SU-DHL-6 (cell line): ENCODE results near the gene RRAD.

ENCODE experiments used
- H2AFZ ChIP-seq: fragments of 200-600 bp; sonication (generic); 2 replicates; pipeline ENCODE4 v1.6.1; 2014; ENCODE audit warnings: low read depth, mild to moderate bottlenecking, moderate library complexity, mixed read lengths, antibody characterized with exemption, low read length; ENCODE audit not compliant: severe bottlenecking
- H3F3A ChIP-seq: fragments of 200-600 bp; shearing (Covaris generic); 2 replicates; pipeline ENCODE4 v1.6.0; 2016; ENCODE audit warnings: antibody characterized with exemption, mild to moderate bottlenecking; ENCODE audit not compliant: insufficient read depth
- H3K27ac ChIP-seq: fragments of 200-600 bp; sonication (generic); 2 replicates; pipeline ENCODE4 v1.5.1; 2016; ENCODE audit warnings: low read depth, mild to moderate bottlenecking, low read length, moderate library complexity, mixed read lengths
- H3K27me3 ChIP-seq: fragments of 200-600 bp; sonication (generic), shearing (Covaris generic); 2 replicates; pipeline ENCODE4 v1.6.0; 2014; ENCODE audit warnings: mild to moderate bottlenecking, low read length
- H3K36me3 ChIP-seq: fragments of 200-600 bp; sonication (generic); 2 replicates; pipeline ENCODE4 v1.6.1; 2014; ENCODE audit warnings: mild to moderate bottlenecking, low read length, mixed read lengths
- H3K4me2 ChIP-seq: fragments of 300-600, 200-600 bp; shearing (Covaris generic), sonication (generic); 2 replicates; pipeline ENCODE4 v1.6.0; 2014; ENCODE audit warnings: low read length, low read depth, mild to moderate bottlenecking; ENCODE audit not compliant: poor library complexity, severe bottlenecking
- H3K4me3 ChIP-seq: fragments of 200-600 bp; sonication (generic); 2 replicates; pipeline ENCODE4 v1.5.1; 2014; ENCODE audit warnings: antibody characterized with exemption, low read length, mild to moderate bottlenecking, mixed read lengths; ENCODE audit not compliant: insufficient read depth, poor library complexity, severe bottlenecking
- H3K79me2 ChIP-seq: fragments of 200-600 bp; sonication (generic); 2 replicates; pipeline ENCODE4 v1.6.1; 2014; ENCODE audit warnings: mild to moderate bottlenecking, low read length, moderate library complexity; ENCODE audit not compliant: insufficient read depth
- H3K9ac ChIP-seq: fragments of 200-600 bp; sonication (generic); 2 replicates; pipeline ENCODE4 v1.7.0; 2014; ENCODE audit warnings: mild to moderate bottlenecking, low read length
- H3K9me2 ChIP-seq: fragments of 200-600 bp; sonication (generic); replicated peaks from 2 replicates; pipeline ENCODE4 v1.6.1; 2014; ENCODE audit warnings: low read length; ENCODE audit not compliant: insufficient read depth
- H3K9me3 ChIP-seq: fragments of 200-600 bp; sonication (generic); 2 replicates; pipeline ENCODE4 v1.6.1; 2014; ENCODE audit warnings: low read length, mixed read lengths; ENCODE audit not compliant: insufficient read depth
- H4K20me1 ChIP-seq: fragments of 200-600 bp; sonication (generic); 2 replicates; pipeline ENCODE4 v1.6.1; 2014; ENCODE audit warnings: low read depth, mild to moderate bottlenecking, antibody characterized with exemption, low read length, moderate library complexity, mixed read lengths
- CTCF ChIP-seq: fragments of 200-600 bp; sonication (generic); IDR thresholded peaks from one replicate; pipeline ENCODE4 v1.5.1; 2017; ENCODE audit warnings: antibody characterized with exemption, mild to moderate bottlenecking, low read length, moderate library complexity; ENCODE audit not compliant: insufficient read depth, poor library complexity, severe bottlenecking
- EZH2phosphoT487 ChIP-seq: fragments of 200-600 bp; sonication (generic), shearing (Covaris generic); conservative IDR thresholded peaks from 2 replicates; pipeline ENCODE4 v1.6.1; 2018; ENCODE audit warnings: mild to moderate bottlenecking, antibody characterized with exemption, low read length, moderate library complexity, mixed read lengths

RRAD gene

DNA sequence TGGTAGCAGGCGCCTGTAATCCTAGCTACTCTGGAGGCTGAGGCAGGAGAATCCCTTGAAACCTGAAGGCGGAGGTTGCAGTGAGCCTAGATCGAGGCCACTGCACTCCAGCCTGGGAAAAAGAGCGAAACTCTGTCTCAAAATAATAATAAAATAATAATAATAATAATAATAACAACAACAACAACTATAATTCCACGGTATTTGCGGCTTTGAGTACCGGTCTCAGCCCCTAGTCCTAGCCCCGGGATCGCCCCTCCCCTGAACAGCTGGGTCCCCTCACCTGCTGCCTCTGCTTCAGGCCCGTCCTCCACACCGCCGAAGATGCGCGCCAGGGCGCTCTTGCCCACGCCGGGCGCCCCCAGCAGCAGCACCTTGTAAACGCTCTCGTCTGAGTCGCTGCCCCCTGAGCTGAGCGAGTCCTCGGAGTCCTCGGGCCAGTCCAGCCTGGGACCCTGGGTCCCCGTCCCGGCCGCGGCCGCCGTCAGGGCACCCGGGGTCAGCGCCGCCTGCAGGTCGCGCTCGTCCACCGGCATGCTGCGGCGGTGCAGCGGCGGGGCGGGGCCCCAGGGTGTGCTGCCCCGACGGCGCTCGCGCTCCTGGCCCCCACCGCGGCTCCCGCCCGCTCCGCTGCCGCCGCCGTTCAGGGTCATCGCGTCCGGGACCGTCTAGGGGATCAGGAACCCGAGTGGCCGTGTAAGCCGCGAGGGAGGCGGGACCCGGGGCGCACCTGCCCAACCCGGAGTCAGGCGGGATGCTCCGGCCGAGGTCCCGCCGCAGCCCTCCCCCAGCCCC is 611 bp downstream of the RRAD start:
- Histone ChIP-seq H4K20me1 (no peaks in the 10 kb centered on the region), H3K36me3 (no peaks in the 10 kb centered on the region), H3K9me2 (no peaks in the 10 kb centered on the region), H3K79me2 (no peaks in the 10 kb centered on the region), H3K27me3 (no peaks in the 10 kb centered on the region), H3K9ac (peak overlapping the region; percentile 27), H3F3A (no peaks in the 10 kb centered on the region), H3K27ac (no peak overlapping the region), H3K4me2 (peak overlapping the region; percentile 56), H3K4me3 (peak overlapping the region; percentile 34), H2AFZ (no peak overlapping the region), H3K9me3 (no peaks in the 10 kb centered on the region)
- TF ChIP-seq EZH2phosphoT487 (peak; percentile 76; the same call in 1 of the 2 replicates), CTCF (no peak)

GRCh38 chr16:66923866-66924265 is 1.5 kb downstream of the RRAD start:
- H3K9me3 ChIP-seq = no peaks in the 10 kb centered on the region
- no peaks in the 10 kb centered on the region for H3K27me3 ChIP-seq
- no peak overlapping the region for H3K4me2 ChIP-seq
- H3F3A ChIP-seq = no peaks in the 10 kb centered on the region
- no peaks in the 10 kb centered on the region for H3K79me2 ChIP-seq
- H3K9me2 ChIP-seq = no peaks in the 10 kb centered on the region
- TF ChIP-seq CTCF (no peak), EZH2phosphoT487 (no peak)
- H3K4me3 ChIP-seq = no peak overlapping the region
- H3K9ac ChIP-seq = no peak overlapping the region
- H3K27ac ChIP-seq = no peak overlapping the region
- H3K36me3 ChIP-seq = no peaks in the 10 kb centered on the region
- no peaks in the 10 kb centered on the region for H4K20me1 ChIP-seq
- H2AFZ ChIP-seq = no peak overlapping the region

DNA sequence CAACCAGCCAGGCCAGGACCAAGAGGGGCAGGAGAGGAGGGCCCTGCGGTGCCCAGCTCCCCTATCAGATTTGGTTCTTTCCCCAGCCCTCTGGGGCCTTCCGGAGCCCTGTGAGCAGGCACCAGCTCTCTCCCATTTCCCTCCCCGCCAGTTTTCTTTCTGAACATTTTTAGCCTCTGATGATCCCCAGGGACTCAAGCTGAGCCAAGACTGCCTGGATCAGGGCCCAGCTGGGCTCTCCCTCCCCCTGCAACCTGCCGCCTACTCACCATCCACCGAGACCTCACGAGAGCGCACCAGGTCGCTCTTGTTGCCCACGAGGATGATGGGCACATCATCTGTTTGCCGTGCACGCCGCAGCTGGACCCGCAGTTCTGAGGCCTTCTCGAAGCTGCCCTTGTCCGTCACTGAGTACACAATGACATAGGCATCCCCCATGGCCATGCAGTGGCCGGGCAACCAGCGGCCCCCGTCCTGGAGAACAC is 2.0 kb downstream of the RRAD start:
- H3K79me2 ChIP-seq = no peaks in the 10 kb centered on the region
- no peaks in the 10 kb centered on the region for H3F3A ChIP-seq
- no peaks in the 10 kb centered on the region for H4K20me1 ChIP-seq
- H3K27ac ChIP-seq = no peak overlapping the region
- no peaks in the 10 kb centered on the region for H3K27me3 ChIP-seq
- no peaks in the 10 kb centered on the region for H3K9me2 ChIP-seq
- H3K9me3 ChIP-seq = no peaks in the 10 kb centered on the region
- no peaks in the 10 kb centered on the region for H3K36me3 ChIP-seq
- no peak overlapping the region for H3K4me2 ChIP-seq
- TF ChIP-seq EZH2phosphoT487 = no peak
- no peak for TF ChIP-seq CTCF
- H3K4me3 ChIP-seq = no peak overlapping the region
- no peak overlapping the region for H2AFZ ChIP-seq
- no peak overlapping the region for H3K9ac ChIP-seq
